Neural crest cell (in vitro differentiated cells): Measurements from ENCODE around the gene SHANK1. TPM values are rescaled to one million over a fixed set of nuclear protein-coding genes. Genes with fewer than 3 reads are reported as not detected.
"Not testable (repeated sequence)": the region's sequence is repeated elsewhere in the genome, so short reads cannot be mapped to it uniquely, and the experiment has no call there.

Source experiments
- DNase-seq: peaks from one replicate; pipeline ENCODE4 v3.0.0; 2021; ENCODE audit warnings: low read depth, mixed read lengths, low spot score
- H3K27ac Mint-ChIP-seq: one replicate; pipeline ENCODE4 v1.8.0; 2021; ENCODE audit warnings: mild to moderate bottlenecking, mixed read lengths; ENCODE audit not compliant: unreplicated experiment
- H3K27me3 Mint-ChIP-seq: 2 replicates; pipeline ENCODE4 v1.8.0; 2021; ENCODE audit warnings: low read depth, mild to moderate bottlenecking, mixed read lengths
- H3K36me3 Mint-ChIP-seq: 2 replicates; pipeline ENCODE4 v1.8.0; 2021; ENCODE audit warnings: low read depth, mild to moderate bottlenecking, mixed read lengths
- H3K4me1 Mint-ChIP-seq: 2 replicates; pipeline ENCODE4 v1.8.0; 2021; ENCODE audit warnings: mixed read lengths
- H3K4me3 Mint-ChIP-seq: one replicate; pipeline ENCODE4 v1.8.0; 2021; ENCODE audit warnings: mild to moderate bottlenecking, mixed read lengths
- H3K9me3 Mint-ChIP-seq: 2 replicates; pipeline ENCODE4 v1.8.0; 2021; ENCODE audit warnings: mixed read lengths
- CTCF ChIP-seq: fragments of 200-600 bp; sonication (generic); conservative IDR thresholded peaks from 2 replicates; pipeline ENCODE4 v1.5.0; 2021; ENCODE audit warnings: antibody characterized with exemption, mild to moderate bottlenecking
- total RNA-seq: library from RNA; stranded (reverse); gene quantifications from 2 replicates; pipeline ENCODE4 v1.2.1, GENCODE V29; 2021

The SHANK1 gene
- total RNA-seq, 1 donor from 2014 or later = 6.8 TPM

- not testable (repeated sequence) for H3K27ac Mint-ChIP-seq, H3K4me1 Mint-ChIP-seq, DNase-seq, H3K9me3 Mint-ChIP-seq, H3K4me3 Mint-ChIP-seq, H3K36me3 Mint-ChIP-seq
- peaks cover 30% of the 10 kb centered on the region for H3K27me3 Mint-ChIP-seq
These were observed 36.6 kb upstream of the SHANK1 start for GRCh38 chr19:50756244-50756643.

- no peak overlapping the region for H3K27ac Mint-ChIP-seq
- H3K27me3 Mint-ChIP-seq = peaks cover 30% of the 10 kb centered on the region
- DNase-seq = no peak
- no peaks in the 10 kb centered on the region for H3K36me3 Mint-ChIP-seq
- no peaks in the 10 kb centered on the region for H3K4me1 Mint-ChIP-seq
- no peak for TF ChIP-seq CTCF
- H3K4me3 Mint-ChIP-seq = no peak overlapping the region
- H3K9me3 Mint-ChIP-seq = no peaks in the 10 kb centered on the region
These were observed 34.3 kb upstream of the SHANK1 start for GRCh38 chr19:50753879-50754278.

GRCh38 chr19:50750010-50750409, 30.4 kb upstream of the SHANK1 start:
- H3K4me3 Mint-ChIP-seq = no peak overlapping the region
- no peak for DNase-seq
- no peak for TF ChIP-seq CTCF
- peaks cover 10% of the 10 kb centered on the region for H3K27me3 Mint-ChIP-seq
- H3K36me3 Mint-ChIP-seq = no peaks in the 10 kb centered on the region
- H3K9me3 Mint-ChIP-seq = no peaks in the 10 kb centered on the region
- H3K4me1 Mint-ChIP-seq = no peaks in the 10 kb centered on the region
- H3K27ac Mint-ChIP-seq = no peak overlapping the region

- H3K4me1 Mint-ChIP-seq = no peaks in the 10 kb centered on the region
- no peaks in the 10 kb centered on the region for H3K36me3 Mint-ChIP-seq
- TF ChIP-seq CTCF = no peak
- no peaks in the 10 kb centered on the region for H3K9me3 Mint-ChIP-seq
- no peak overlapping the region for H3K27ac Mint-ChIP-seq
- H3K27me3 Mint-ChIP-seq = peaks cover 8% of the 10 kb centered on the region
- no peak for DNase-seq
- no peak overlapping the region for H3K4me3 Mint-ChIP-seq
These were observed 29.9 kb upstream of the SHANK1 start for GRCh38 chr19:50749490-50749889.

GRCh38 chr19:50747141-50747540, 27.5 kb upstream of the SHANK1 start:
- H3K9me3 Mint-ChIP-seq, H3K36me3 Mint-ChIP-seq, H3K4me3 Mint-ChIP-seq, DNase-seq, H3K27me3 Mint-ChIP-seq, H3K27ac Mint-ChIP-seq, H3K4me1 Mint-ChIP-seq: not testable (repeated sequence)

GRCh38 chr19:50745221-50745620, 25.6 kb upstream of the SHANK1 start:
- no peak for TF ChIP-seq CTCF
- H3K36me3 Mint-ChIP-seq = no peaks in the 10 kb centered on the region
- H3K9me3 Mint-ChIP-seq = no peaks in the 10 kb centered on the region
- H3K4me1 Mint-ChIP-seq = no peaks in the 10 kb centered on the region
- H3K27me3 Mint-ChIP-seq = peaks cover 21% of the 10 kb centered on the region
- no peak overlapping the region for H3K27ac Mint-ChIP-seq
- no peak for DNase-seq
- H3K4me3 Mint-ChIP-seq = no peak overlapping the region

- Mint-ChIP-seq H3K4me1 (peaks cover 4% of the 10 kb centered on the region), H3K27ac (no peak overlapping the region), H3K27me3 (peaks cover 37% of the 10 kb centered on the region), H3K36me3 (no peaks in the 10 kb centered on the region), H3K9me3 (no peaks in the 10 kb centered on the region), H3K4me3 (no peak overlapping the region)
- TF ChIP-seq CTCF = no peak
- no peak for DNase-seq
These were observed 23.9 kb upstream of the SHANK1 start for GRCh38 chr19:50743537-50743936.
